CD14-positive monocyte (primary cell): ENCODE measurements around the gene EZH2. TPM values are rescaled to one million over a fixed set of nuclear protein-coding genes. Genes with fewer than 3 reads are reported as not detected.

ENCODE experiments used
- DNase-seq, 3 donors: peaks; one replicate each; pipeline ENCODE4 v3.0.0-alpha.2; 2011 to 2022
- H2AFZ ChIP-seq: 2 replicates; pipeline ENCODE4 v1.6.0; 2012; ENCODE audit warnings: mild to moderate bottlenecking, low read depth, low read length, inconsistent platforms; ENCODE audit not compliant: insufficient read depth, poor library complexity, severe bottlenecking
- H3K27ac ChIP-seq, 2 donors: 1 replicate in 1 of 2; 2 replicates in 1 of 2; pipeline ENCODE4 v1.5.1; 2012 to 2013; ENCODE audit warnings: low read length in 2 of 2, control low read depth in 1 of 2, inconsistent platforms in 1 of 2, low read depth in 1 of 2, mild to moderate bottlenecking in 1 of 2
- H3K27me3 ChIP-seq, 2 donors: one replicate each; pipeline versions ENCODE4 v1.6.0 to v1.6.1; 2011 to 2013; ENCODE audit warnings: low read length in 2 of 2; ENCODE audit not compliant: control insufficient read depth in 2 of 2, insufficient read depth in 2 of 2
- H3K36me3 ChIP-seq, 2 donors: replicated peaks in 1 of 2; 1 replicate in 1 of 2; 2 replicates in 1 of 2; pipeline versions ENCODE4 v1.5.1 to v1.6.1; 2012 to 2013; ENCODE audit warnings: low read length in 2 of 2, control low read depth in 1 of 2, inconsistent platforms in 1 of 2, mild to moderate bottlenecking in 1 of 2; ENCODE audit not compliant: insufficient read depth in 2 of 2, control insufficient read depth in 1 of 2
- H3K4me1 ChIP-seq, 2 donors: 1 replicate in 1 of 2; 2 replicates in 1 of 2; pipeline versions ENCODE4 v1.5.1 to v1.6.1; 2012 to 2013; ENCODE audit warnings: low read length in 2 of 2, control low read depth in 1 of 2, inconsistent platforms in 1 of 2, mild to moderate bottlenecking in 1 of 2, moderate library complexity in 1 of 2; ENCODE audit not compliant: insufficient read depth in 2 of 2, control insufficient read depth in 1 of 2
- H3K4me2 ChIP-seq: replicated peaks from 2 replicates; pipeline ENCODE3; 2012; ENCODE audit warnings: low read length, moderate library complexity, mild to moderate bottlenecking; ENCODE audit not compliant: poor library complexity, severe bottlenecking; ENCODE audit errors: extremely low read depth
- H3K4me3 ChIP-seq, 3 experiments: fragments of 200-600 bp in 1 of 3; sonication (generic) in 1 of 3; replicated peaks in 1 of 3; 1 replicate in 2 of 3; 2 replicates in 1 of 3; pipeline ENCODE4 v1.5.1; 2011 to 2013; ENCODE audit warnings: low read length in 3 of 3, mild to moderate bottlenecking in 3 of 3, control low read depth in 2 of 3, low read depth in 2 of 3, inconsistent platforms in 1 of 3, moderate library complexity in 1 of 3
- H3K79me2 ChIP-seq: 2 replicates; pipeline ENCODE4 v1.6.0; 2012; ENCODE audit warnings: mild to moderate bottlenecking, control low read depth, inconsistent platforms, low read length, moderate library complexity; ENCODE audit not compliant: insufficient read depth
- H3K9ac ChIP-seq: 2 replicates; pipeline ENCODE4 v1.6.0; 2017; ENCODE audit warnings: low read length, mild to moderate bottlenecking; ENCODE audit not compliant: insufficient read depth, poor library complexity, severe bottlenecking
- H3K9me3 ChIP-seq, 2 donors: replicated peaks in 1 of 2; 1 replicate in 1 of 2; 2 replicates in 1 of 2; pipeline versions ENCODE4 v1.5.1 to v1.6.1; 2012 to 2013; ENCODE audit warnings: low read length in 2 of 2, control low read depth in 1 of 2; ENCODE audit not compliant: control insufficient read depth in 1 of 2, insufficient read depth in 1 of 2
- H4K20me1 ChIP-seq: 2 replicates; pipeline ENCODE4 v1.6.0; 2012; ENCODE audit warnings: mild to moderate bottlenecking, low read length, control low read depth, moderate library complexity; ENCODE audit not compliant: insufficient read depth
- H3K27ac Mint-ChIP-seq, 7 donors: one replicate each; pipeline ENCODE4 v1.8.0; 2020; ENCODE audit warnings: mild to moderate bottlenecking in 7 of 7, mixed read lengths in 7 of 7, moderate library complexity in 6 of 7, inconsistent platforms in 2 of 7
- H3K27me3 Mint-ChIP-seq, 3 donors: one replicate each; pipeline ENCODE4 v1.8.0; 2021 to 2022; ENCODE audit warnings: low read depth in 3 of 3, mild to moderate bottlenecking in 3 of 3, mixed read lengths in 3 of 3, moderate library complexity in 3 of 3, inconsistent platforms in 1 of 3
- H3K36me3 Mint-ChIP-seq, 2 donors: one replicate each; pipeline ENCODE4 v1.8.0; 2020; ENCODE audit warnings: mixed read lengths in 2 of 2, inconsistent platforms in 1 of 2, mild to moderate bottlenecking in 1 of 2
- H3K4me1 Mint-ChIP-seq: one replicate; pipeline ENCODE4 v1.8.0; 2020; ENCODE audit warnings: mild to moderate bottlenecking, mixed read lengths
- H3K4me3 Mint-ChIP-seq, 2 donors: one replicate each; pipeline ENCODE4 v1.8.0; 2020; ENCODE audit warnings: mild to moderate bottlenecking in 2 of 2, mixed read lengths in 2 of 2, moderate library complexity in 1 of 2
- H3K9me3 Mint-ChIP-seq, 7 donors: one replicate each; pipeline ENCODE4 v1.8.0; 2020 to 2022; ENCODE audit warnings: mixed read lengths in 7 of 7, mild to moderate bottlenecking in 6 of 7, moderate library complexity in 6 of 7, inconsistent platforms in 2 of 7
- CTCF ChIP-seq: fragments of 200-600 bp; IDR thresholded peaks from one replicate; pipeline ENCODE4 v1.8.0; 2022; ENCODE audit warnings: antibody characterized with exemption, mild to moderate bottlenecking
- WGBS: methylation state at CpG from one replicate; pipeline ENCODE4 v1.1.5; 2013; ENCODE audit warnings: missing lambda C conversion rate; ENCODE audit not compliant: insufficient coverage; 5-methylcytosine and 5-hydroxymethylcytosine counted together
- intact Hi-C, 2 donors: fragments of 100-400 bp; cut with micrococcal nuclease; formaldehyde crosslinking; loops; one replicate each; pipeline versions ENCODE4 v1.15.0 to v1.15.1; 2023
- polyA plus RNA-seq, 3 donors: library from polyadenylated mRNA; depleted of rRNA in 1 of 3; unstranded in 2 of 3; stranded (reverse) in 1 of 3; fragments of 300-500 nt in 2 of 3; fragments of >200 nt in 1 of 3; fragmentation: Illumina TruSeq in 2 of 3; gene quantifications; 1 replicate in 2 of 3; 2 replicates in 1 of 3; pipeline ENCODE4 v1.2.3, GENCODE V29; 2012 to 2021

Gene EZH2
- polyA plus RNA-seq, 3 donors = 1.3 to 6.1 (median 1.6) TPM

- no peaks in the 10 kb centered on the region for H3K27me3 ChIP-seq
- no peak for TF ChIP-seq CTCF
- no peak overlapping the region for H3K27ac ChIP-seq
- Mint-ChIP-seq H3K4me3 (no peak overlapping the region), H3K36me3 (peaks cover 32 to 62% of the 10 kb centered on the region in 2 donors), H3K27ac (peak overlapping the region in 2 of 7 donors; percentile 2 to 78), H3K27me3 (no peaks in the 10 kb centered on the region), H3K4me1 (no peaks in the 10 kb centered on the region), H3K9me3 (no peaks in the 10 kb centered on the region)
- DNase-seq = no peak
- no peak overlapping the region for H3K9ac ChIP-seq
- no peak overlapping the region for H3K4me2 ChIP-seq
- H3K79me2 ChIP-seq = peaks cover 46% of the 10 kb centered on the region
- no peak overlapping the region for H2AFZ ChIP-seq
- H3K4me3 ChIP-seq = no peak overlapping the region
- 90% methylated on average over 2 of the region's 5 CpGs for WGBS
- no peaks in the 10 kb centered on the region for H3K9me3 ChIP-seq
- H4K20me1 ChIP-seq = no peaks in the 10 kb centered on the region
- H3K4me1 ChIP-seq = no peaks in the 10 kb centered on the region
- H3K36me3 ChIP-seq = peaks cover 37 to 61% of the 10 kb centered on the region in 2 donors
- intact Hi-C loops = no loop called here
These were observed 53.0 kb downstream of the EZH2 start for GRCh38 chr7:148830897-148831692.

DNA sequence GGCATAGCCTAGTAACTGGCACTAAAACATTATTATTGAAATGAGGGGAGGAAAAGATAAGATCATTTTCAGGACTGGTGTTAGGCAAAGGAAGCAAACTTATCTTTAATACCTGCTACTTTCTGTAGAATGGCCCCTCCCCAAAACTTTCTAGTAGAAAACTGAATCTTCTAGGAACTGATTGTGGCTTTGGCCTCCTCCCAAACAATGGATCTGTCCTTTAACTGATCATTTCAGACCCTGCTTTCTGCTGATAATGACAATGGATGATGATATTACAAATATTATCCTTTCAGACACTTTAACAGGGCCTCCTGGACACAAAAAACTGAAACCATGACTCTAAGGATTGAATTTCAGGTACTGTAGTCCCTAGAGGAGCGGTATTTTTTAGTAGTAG is 55.1 kb downstream of the EZH2 start:
- Histone ChIP-seq H2AFZ (no peak overlapping the region), H3K4me3 (no peak overlapping the region), H4K20me1 (no peaks in the 10 kb centered on the region), H3K79me2 (peaks cover 27% of the 10 kb centered on the region), H3K4me2 (no peak overlapping the region), H3K9ac (no peak overlapping the region), H3K9me3 (no peaks in the 10 kb centered on the region), H3K4me1 (no peaks in the 10 kb centered on the region), H3K36me3 (peaks cover 39 to 71% of the 10 kb centered on the region in 2 donors), H3K27me3 (no peaks in the 10 kb centered on the region), H3K27ac (no peak overlapping the region)
- intact Hi-C loops = no loop called here
- no peaks in the 10 kb centered on the region for H3K4me1 Mint-ChIP-seq
- TF ChIP-seq CTCF = no peak
- H3K4me3 Mint-ChIP-seq = no peak overlapping the region
- no CpG with 5 or more reads among the region's 1 CpG for WGBS
- peaks cover 40 to 65% of the 10 kb centered on the region in 2 donors for H3K36me3 Mint-ChIP-seq
- H3K9me3 Mint-ChIP-seq = no peaks in the 10 kb centered on the region
- no peaks in the 10 kb centered on the region for H3K27me3 Mint-ChIP-seq
- DNase-seq = no peak
- no peak overlapping the region for H3K27ac Mint-ChIP-seq
